ENCODE data around the gene HMGXB3.

The HMGXB3 gene

GRCh38 chr5:150068472-150068871 lies 67.9 kb downstream of the HMGXB3 start:
- Histone ChIP-seq H3K9ac (peak overlapping the region in 10 of 11 experiments; percentile 25 to 91 (median 86); a peak in 18 of 22 replicates), H3K9me3 (replicated peaks in 1 of 11) (peaks cover 0 to 12% (median 10%) of the 10 kb centered on the region in 11 experiments; a peak in 18 of 22 replicates)

GRCh38 chr5:150068961-150069645 lies 68.6 kb downstream of the HMGXB3 start:
- no peak for TF ChIP-seq Cebpa-rat (IDR thresholded peaks at IDR 0.05)
- Histone ChIP-seq H3K9ac (peak overlapping the region in 10 of 11 experiments; percentile 25 to 91 (median 86); a peak in 18 of 22 replicates), H3K27ac (peak overlapping the region in 10 of 11 experiments; percentile 26 to 99 (median 93); a peak in 18 of 22 replicates), H3K36me3 (peaks cover 0 to 82% (median 16%) of the 10 kb centered on the region in 11 experiments; a peak in 12 of 22 replicates), H3K4me3 (peak overlapping the region in 1 of 10 experiments; percentile 9; a peak in 2 of 20 replicates), H3K4me2 (peak overlapping the region; percentile 92 to 100 (median 99)), H3K27me3 (no peaks in the 10 kb centered on the region), H3K4me1 (peaks cover 68 to 100% (median 80%) of the 10 kb centered on the region in 10 experiments), H3K9me3 (replicated peaks in 1 of 11) (peaks cover 0 to 18% (median 16%) of the 10 kb centered on the region in 11 experiments; a peak in 18 of 22 replicates), H4K20me1 (peaks cover 0 to 73% (median 0%) of the 10 kb centered on the region in 11 experiments; a peak in 2 of 22 replicates)

More at GRCh38 chr5:150068472-150068871, 67.9 kb downstream of the HMGXB3 start:
- H3K27ac ChIP-seq: peak overlapping the region in 10 of 11 experiments; percentile 88 to 99 (median 94); a peak in 19 of 22 replicates
- peaks cover 0 to 67% (median 0%) of the 10 kb centered on the region in 11 experiments; a peak in 2 of 22 replicates for H4K20me1 ChIP-seq
- H3K4me2 ChIP-seq: peak overlapping the region; percentile 92 to 100 (median 99)
- peaks cover 0 to 82% (median 15%) of the 10 kb centered on the region in 11 experiments; a peak in 14 of 22 replicates for H3K36me3 ChIP-seq
- H3K27me3 ChIP-seq: no peaks in the 10 kb centered on the region
- TF ChIP-seq Cebpa-rat (IDR thresholded peaks at IDR 0.05): no peak
- peaks cover 74 to 100% (median 86%) of the 10 kb centered on the region in 10 experiments for H3K4me1 ChIP-seq
- H3K4me3 ChIP-seq: peak overlapping the region in 3 of 10 experiments; percentile 1 to 69 (median 63); a peak in 2 of 20 replicates

- H3K27me3 ChIP-seq: no peaks in the 10 kb centered on the region
- no peak for TF ChIP-seq Cebpa-rat (IDR thresholded peaks at IDR 0.05)
- H3K4me1 ChIP-seq: peaks cover 59 to 100% (median 71%) of the 10 kb centered on the region in 10 experiments
Measured at GRCh38 chr5:150069672-150070627, 69.4 kb downstream of the HMGXB3 start.

GRCh38 chr5:150070821-150071220 lies 70.3 kb downstream of the HMGXB3 start:
- Histone ChIP-seq H3K36me3 (peaks cover 0 to 94% (median 22%) of the 10 kb centered on the region in 11 experiments; a peak in 12 of 22 replicates), H3K9ac (peak overlapping the region in 4 of 11 experiments; percentile 5 to 26 (median 17); a peak in 5 of 22 replicates), H3K4me3 (no peak overlapping the region), H3K27ac (peak overlapping the region in 9 of 11 experiments; percentile 21 to 56 (median 42); a peak in 11 of 22 replicates), H4K20me1 (peaks cover 0 to 86% (median 0%) of the 10 kb centered on the region in 11 experiments; a peak in 2 of 22 replicates), H3K4me1 (peaks cover 51 to 100% (median 66%) of the 10 kb centered on the region in 10 experiments), H3K27me3 (no peaks in the 10 kb centered on the region), H3K9me3 (replicated peaks in 1 of 11) (peaks cover 0 to 32% (median 18%) of the 10 kb centered on the region in 11 experiments; a peak in 18 of 22 replicates), H3K4me2 (peak overlapping the region; percentile 52 to 96 (median 65))
- no peak for TF ChIP-seq Cebpa-rat (IDR thresholded peaks at IDR 0.05)

More at GRCh38 chr5:150069672-150070627, 69.4 kb downstream of the HMGXB3 start:
- Histone ChIP-seq H3K9me3 (replicated peaks in 1 of 11) (peaks cover 0 to 24% (median 18%) of the 10 kb centered on the region in 11 experiments; a peak in 18 of 22 replicates), H3K4me2 (peak overlapping the region; percentile 93 to 100 (median 99)), H3K9ac (peak overlapping the region in 8 of 11 experiments; percentile 20 to 89 (median 84); a peak in 10 of 22 replicates), H4K20me1 (peaks cover 0 to 81% (median 0%) of the 10 kb centered on the region in 11 experiments; a peak in 2 of 22 replicates), H3K36me3 (peaks cover 0 to 85% (median 22%) of the 10 kb centered on the region in 11 experiments; a peak in 12 of 22 replicates), H3K27ac (peak overlapping the region in 10 of 11 experiments; percentile 33 to 99 (median 91); a peak in 18 of 22 replicates), H3K4me3 (no peak overlapping the region; a peak in 1 of 20 replicates)

GRCh38 chr5:150073086-150073625 lies 72.6 kb downstream of the HMGXB3 start:
- Histone ChIP-seq H3K4me2 (peak overlapping the region in 3 of 11 experiments; percentile 14 to 99 (median 96); a peak in 5 of 22 replicates), H4K20me1 (peaks cover 0 to 98% (median 0%) of the 10 kb centered on the region in 11 experiments; a peak in 2 of 22 replicates), H3K36me3 (peaks cover 0 to 99% (median 22%) of the 10 kb centered on the region in 11 experiments; a peak in 12 of 22 replicates), H3K27me3 (no peaks in the 10 kb centered on the region), H3K4me1 (peaks cover 27 to 100% (median 61%) of the 10 kb centered on the region in 10 experiments), H3K27ac (no peak overlapping the region), H3K4me3 (no peak overlapping the region), H3K9ac (no peak overlapping the region), H3K9me3 (replicated peaks in 1 of 11) (peaks cover 0 to 33% (median 18%) of the 10 kb centered on the region in 11 experiments; a peak in 18 of 22 replicates)
- TF ChIP-seq Cebpa-rat (IDR thresholded peaks at IDR 0.05): no peak

- H3K4me2 ChIP-seq: peak overlapping the region in 2 of 11 experiments; percentile 96 to 99; a peak in 2 of 22 replicates
Measured at GRCh38 chr5:150073677-150074076, 73.1 kb downstream of the HMGXB3 start.

GRCh38 chr5:150075233-150075632 lies 74.7 kb downstream of the HMGXB3 start:
- no peak for TF ChIP-seq Cebpa-rat (IDR thresholded peaks at IDR 0.05)
- no peak overlapping the region for H3K4me3 ChIP-seq
- H3K27me3 ChIP-seq: no peaks in the 10 kb centered on the region
- H3K4me2 ChIP-seq: peak overlapping the region in 3 of 11 experiments; percentile 3 to 99 (median 96); a peak in 4 of 22 replicates
- H3K36me3 ChIP-seq: peaks cover 0 to 100% (median 29%) of the 10 kb centered on the region in 11 experiments; a peak in 12 of 22 replicates
- H4K20me1 ChIP-seq: peaks cover 0 to 100% (median 0%) of the 10 kb centered on the region in 11 experiments; a peak in 2 of 22 replicates
- peaks cover 21 to 100% (median 58%) of the 10 kb centered on the region in 10 experiments for H3K4me1 ChIP-seq
- H3K9me3 ChIP-seq (replicated peaks in 1 of 11): peaks cover 0 to 33% (median 18%) of the 10 kb centered on the region in 11 experiments; a peak in 18 of 22 replicates
- no peak overlapping the region for H3K27ac ChIP-seq
- no peak overlapping the region for H3K9ac ChIP-seq

More at GRCh38 chr5:150073677-150074076, 73.1 kb downstream of the HMGXB3 start:
- H3K9ac ChIP-seq: no peak overlapping the region
- H3K27ac ChIP-seq: no peak overlapping the region
- no peaks in the 10 kb centered on the region for H3K27me3 ChIP-seq
- peaks cover 0 to 98% (median 0%) of the 10 kb centered on the region in 11 experiments; a peak in 2 of 22 replicates for H4K20me1 ChIP-seq
- peaks cover 0 to 99% (median 22%) of the 10 kb centered on the region in 11 experiments; a peak in 12 of 22 replicates for H3K36me3 ChIP-seq
- peaks cover 22 to 100% (median 58%) of the 10 kb centered on the region in 10 experiments for H3K4me1 ChIP-seq
- no peak for TF ChIP-seq Cebpa-rat (IDR thresholded peaks at IDR 0.05)
- H3K4me3 ChIP-seq: no peak overlapping the region
- peaks cover 0 to 33% (median 18%) of the 10 kb centered on the region in 11 experiments; a peak in 18 of 22 replicates for H3K9me3 ChIP-seq (replicated peaks in 1 of 11)

Measured in BLaER1 treated with 17β-estradiol and CSF1 and Interleukin-3, amounts not matched to agents 10 nM and 100 nM (cell line).